Naive B cell (primary cell): ENCODE results near the gene HNRNPM. TPM values are rescaled to one million over a fixed set of nuclear protein-coding genes. Genes with fewer than 3 reads are reported as not detected.

Source experiments
- ATAC-seq, 2 donors: fragments of 150-1000 bp; cut with Tn5 transposase; 2 replicates each; pipeline ENCODE4 v1.10.0; 2021; ENCODE audit warnings: low read depth in 2 of 2, mild to moderate bottlenecking in 2 of 2, moderate library complexity in 2 of 2
- DNase-seq: peaks from one replicate; pipeline ENCODE4 v3.0.0; 2022
- H3K27ac Mint-ChIP-seq, 6 donors: one replicate each; pipeline ENCODE4 v1.8.0; 2020 to 2022; ENCODE audit warnings: mild to moderate bottlenecking in 6 of 6, mixed read lengths in 6 of 6, moderate library complexity in 5 of 6, inconsistent platforms in 2 of 6
- H3K27me3 Mint-ChIP-seq, 3 donors: one replicate each; pipeline ENCODE4 v1.8.0; 2021 to 2022; ENCODE audit warnings: mixed read lengths in 3 of 3, mild to moderate bottlenecking in 1 of 3
- H3K36me3 Mint-ChIP-seq, 2 donors: one replicate each; pipeline ENCODE4 v1.8.0; 2020 to 2022; ENCODE audit warnings: mixed read lengths in 2 of 2, inconsistent platforms in 1 of 2, mild to moderate bottlenecking in 1 of 2
- H3K4me1 Mint-ChIP-seq, 3 donors: one replicate each; pipeline ENCODE4 v1.8.0; 2020 to 2022; ENCODE audit warnings: mixed read lengths in 3 of 3, inconsistent platforms in 1 of 3, mild to moderate bottlenecking in 1 of 3, moderate library complexity in 1 of 3
- H3K4me3 Mint-ChIP-seq, 8 donors: one replicate each; pipeline ENCODE4 v1.8.0; 2020 to 2022; ENCODE audit warnings: mild to moderate bottlenecking in 8 of 8, mixed read lengths in 8 of 8, moderate library complexity in 8 of 8, inconsistent platforms in 2 of 8
- H3K9me3 Mint-ChIP-seq, 7 donors: one replicate each; pipeline ENCODE4 v1.8.0; 2020 to 2022; ENCODE audit warnings: mixed read lengths in 7 of 7, mild to moderate bottlenecking in 5 of 7, inconsistent platforms in 2 of 7, moderate library complexity in 1 of 7
- polyA plus RNA-seq, 6 donors: library from polyadenylated mRNA; unstranded; fragments of 300-500 nt; fragmentation: Illumina TruSeq; gene quantifications; one replicate each; pipeline ENCODE4 v1.2.3, GENCODE V29; 2021; ENCODE audit warnings: low read depth in 6 of 6

HNRNPM gene
- polyA plus RNA-seq, 6 donors from 2014 or later: 185 to 283 (median 210) TPM

GRCh38 chr19:8457209-8457608 is 12.4 kb downstream of the HNRNPM start:
- DNase-seq (no peak), ATAC-seq (no peak)
- peaks cover 37 to 82% (median 50%) of the 10 kb centered on the region in 3 donors for H3K4me1 Mint-ChIP-seq
- no peak overlapping the region for H3K4me3 Mint-ChIP-seq
- H3K27me3 Mint-ChIP-seq: no peaks in the 10 kb centered on the region
- peaks cover 6 to 11% of the 10 kb centered on the region in 2 donors for H3K36me3 Mint-ChIP-seq
- no peaks in the 10 kb centered on the region for H3K9me3 Mint-ChIP-seq
- no peak overlapping the region for H3K27ac Mint-ChIP-seq

DNA sequence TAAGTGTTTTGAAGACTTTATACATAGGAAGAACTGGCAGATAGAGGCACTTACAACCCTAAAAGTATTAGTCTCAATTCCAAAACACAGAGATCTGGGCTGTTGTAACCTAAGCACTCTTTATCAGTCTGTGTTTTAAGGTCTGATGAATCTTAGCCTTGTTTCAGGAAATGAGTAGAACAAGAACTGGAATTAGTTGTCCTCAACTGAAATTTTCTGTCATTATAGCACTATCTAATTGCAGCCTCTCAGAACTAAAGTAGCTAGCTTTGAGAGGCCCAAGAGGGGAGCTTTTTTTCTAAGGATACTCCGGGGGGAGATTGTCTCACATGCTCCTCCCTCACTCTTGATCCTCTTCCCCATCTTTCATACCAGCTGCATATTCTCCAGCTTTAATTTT is 13.1 kb downstream of the HNRNPM start:
- no peak for DNase-seq
- no peaks in the 10 kb centered on the region for H3K27me3 Mint-ChIP-seq
- H3K4me3 Mint-ChIP-seq: no peak overlapping the region
- no peak for ATAC-seq
- H3K4me1 Mint-ChIP-seq: peaks cover 40 to 78% (median 51%) of the 10 kb centered on the region in 3 donors
- no peaks in the 10 kb centered on the region for H3K9me3 Mint-ChIP-seq
- peaks cover 6 to 17% of the 10 kb centered on the region in 2 donors for H3K36me3 Mint-ChIP-seq
- peak overlapping the region in 3 of 6 donors; percentile 22 to 48 (median 42) for H3K27ac Mint-ChIP-seq

- Mint-ChIP-seq H3K9me3 (no peaks in the 10 kb centered on the region), H3K4me1 (peaks cover 45 to 73% (median 46%) of the 10 kb centered on the region in 3 donors), H3K27ac (peak overlapping the region in 1 of 6 donors; percentile 48), H3K36me3 (peaks cover 7 to 22% of the 10 kb centered on the region in 2 donors), H3K27me3 (no peaks in the 10 kb centered on the region), H3K4me3 (peak overlapping the region in 1 of 8 donors; percentile 64)
- ATAC-seq (no peak), DNase-seq (no peak)
These were observed 13.6 kb downstream of the HNRNPM start for GRCh38 chr19:8458380-8458779.

DNA sequence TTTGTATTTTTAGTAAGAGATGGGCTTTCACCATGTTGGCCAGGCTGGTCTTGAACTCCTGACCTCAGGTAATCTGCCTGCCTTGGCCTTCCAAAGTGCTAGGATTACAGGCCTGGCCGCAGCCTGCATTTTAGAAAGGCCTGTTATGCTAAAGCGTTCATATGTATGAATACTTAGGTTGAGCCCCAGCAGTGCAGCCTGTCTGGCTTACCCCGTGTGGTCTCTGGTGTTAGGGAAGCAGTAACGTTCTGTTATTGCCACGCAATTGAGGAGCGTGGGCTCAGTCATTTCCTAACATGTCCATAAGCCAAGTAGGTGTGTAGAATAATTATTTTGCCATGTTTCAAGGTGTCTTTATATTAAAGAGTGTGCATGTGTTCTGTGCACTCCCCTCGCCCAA is 14.3 kb downstream of the HNRNPM start:
- no peak overlapping the region for H3K4me3 Mint-ChIP-seq
- peaks cover 39 to 66% (median 40%) of the 10 kb centered on the region in 3 donors for H3K4me1 Mint-ChIP-seq
- peaks cover 10 to 22% of the 10 kb centered on the region in 2 donors for H3K36me3 Mint-ChIP-seq
- DNase-seq (no peak), ATAC-seq (no peak)
- no peaks in the 10 kb centered on the region for H3K27me3 Mint-ChIP-seq
- H3K27ac Mint-ChIP-seq: peak overlapping the region in 3 of 6 donors; percentile 7 to 48 (median 33)
- no peaks in the 10 kb centered on the region for H3K9me3 Mint-ChIP-seq

- H3K4me1 Mint-ChIP-seq: peaks cover 33 to 61% (median 36%) of the 10 kb centered on the region in 3 donors
- no peak overlapping the region for H3K4me3 Mint-ChIP-seq
- H3K36me3 Mint-ChIP-seq: peaks cover 10 to 22% of the 10 kb centered on the region in 2 donors
- no peak for ATAC-seq
- H3K9me3 Mint-ChIP-seq: no peaks in the 10 kb centered on the region
- no peaks in the 10 kb centered on the region for H3K27me3 Mint-ChIP-seq
- H3K27ac Mint-ChIP-seq: peak overlapping the region in 3 of 6 donors; percentile 33 to 39 (median 34)
- DNase-seq: no peak
These were observed 14.9 kb downstream of the HNRNPM start for GRCh38 chr19:8459520-8460270.

GRCh38 chr19:8460516-8461298 is 15.9 kb downstream of the HNRNPM start:
- Mint-ChIP-seq H3K36me3 (peaks cover 17 to 22% of the 10 kb centered on the region in 2 donors), H3K27me3 (no peaks in the 10 kb centered on the region), H3K4me3 (no peak overlapping the region), H3K9me3 (no peaks in the 10 kb centered on the region), H3K4me1 (peaks cover 25 to 56% (median 30%) of the 10 kb centered on the region in 3 donors), H3K27ac (peak overlapping the region in 1 of 6 donors; percentile 11)
- ATAC-seq: no peak
- DNase-seq: no peak

- Mint-ChIP-seq H3K27ac (peak overlapping the region in 1 of 6 donors; percentile 52), H3K4me3 (no peak overlapping the region), H3K4me1 (peaks cover 25 to 49% (median 27%) of the 10 kb centered on the region in 3 donors), H3K27me3 (no peaks in the 10 kb centered on the region), H3K36me3 (peaks cover 21 to 24% of the 10 kb centered on the region in 2 donors), H3K9me3 (no peaks in the 10 kb centered on the region)
- ATAC-seq (no peak), DNase-seq (no peak)
These were observed 16.6 kb downstream of the HNRNPM start for GRCh38 chr19:8461376-8461775.

GRCh38 chr19:8461891-8462290 is 17.1 kb downstream of the HNRNPM start:
- peak overlapping the region in 1 of 6 donors; percentile 34 for H3K27ac Mint-ChIP-seq
- no peak for DNase-seq
- H3K4me1 Mint-ChIP-seq: peaks cover 25 to 44% (median 27%) of the 10 kb centered on the region in 3 donors
- no peak overlapping the region for H3K4me3 Mint-ChIP-seq
- H3K9me3 Mint-ChIP-seq: no peaks in the 10 kb centered on the region
- peaks cover 19 to 26% of the 10 kb centered on the region in 2 donors for H3K36me3 Mint-ChIP-seq
- no peak for ATAC-seq
- no peaks in the 10 kb centered on the region for H3K27me3 Mint-ChIP-seq

- H3K4me1 Mint-ChIP-seq: peaks cover 25 to 44% (median 30%) of the 10 kb centered on the region in 3 donors
- no peak for ATAC-seq
- H3K27me3 Mint-ChIP-seq: no peaks in the 10 kb centered on the region
- peak overlapping the region in 1 of 8 donors; percentile 22 for H3K4me3 Mint-ChIP-seq
- no peaks in the 10 kb centered on the region for H3K9me3 Mint-ChIP-seq
- no peak for DNase-seq
- peak overlapping the region in 2 of 6 donors; percentile 9 to 88 for H3K27ac Mint-ChIP-seq
- H3K36me3 Mint-ChIP-seq: peaks cover 26 to 33% of the 10 kb centered on the region in 2 donors
These were observed 17.8 kb downstream of the HNRNPM start for GRCh38 chr19:8462571-8462970.

- Mint-ChIP-seq H3K4me1 (peaks cover 21 to 38% (median 29%) of the 10 kb centered on the region in 3 donors), H3K27ac (peak overlapping the region in 1 of 6 donors; percentile 9), H3K9me3 (no peaks in the 10 kb centered on the region), H3K36me3 (peaks cover 31 to 40% of the 10 kb centered on the region in 2 donors), H3K27me3 (no peaks in the 10 kb centered on the region), H3K4me3 (no peak overlapping the region)
- ATAC-seq (no peak), DNase-seq (no peak)
These were observed 18.6 kb downstream of the HNRNPM start for GRCh38 chr19:8463365-8463764.

DNA sequence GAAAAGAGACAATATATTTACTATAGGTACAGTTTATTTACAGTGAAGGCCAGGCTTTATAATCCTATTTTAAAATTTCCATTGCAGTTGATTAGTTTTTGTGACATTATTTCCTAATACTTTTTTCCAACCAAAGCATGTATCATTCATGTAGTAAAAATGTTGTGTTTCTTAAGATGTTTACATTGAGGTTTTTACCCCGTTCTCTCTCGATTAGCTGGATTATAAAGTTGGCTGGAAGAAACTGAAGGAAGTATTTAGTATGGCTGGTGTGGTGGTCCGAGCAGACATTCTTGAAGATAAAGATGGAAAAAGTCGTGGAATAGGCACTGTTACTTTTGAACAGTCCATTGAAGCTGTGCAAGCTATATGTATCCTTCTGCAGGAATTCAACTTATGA is 21.2 kb downstream of the HNRNPM start:
- H3K27me3 Mint-ChIP-seq: no peaks in the 10 kb centered on the region
- H3K27ac Mint-ChIP-seq: peak overlapping the region in 1 of 6 donors; percentile 58
- H3K4me1 Mint-ChIP-seq: peaks cover 8 to 34% (median 14%) of the 10 kb centered on the region in 3 donors
- H3K36me3 Mint-ChIP-seq: peaks cover 44 to 55% of the 10 kb centered on the region in 2 donors
- ATAC-seq: no peak
- DNase-seq: no peak
- no peak overlapping the region for H3K4me3 Mint-ChIP-seq
- H3K9me3 Mint-ChIP-seq: no peaks in the 10 kb centered on the region

DNA sequence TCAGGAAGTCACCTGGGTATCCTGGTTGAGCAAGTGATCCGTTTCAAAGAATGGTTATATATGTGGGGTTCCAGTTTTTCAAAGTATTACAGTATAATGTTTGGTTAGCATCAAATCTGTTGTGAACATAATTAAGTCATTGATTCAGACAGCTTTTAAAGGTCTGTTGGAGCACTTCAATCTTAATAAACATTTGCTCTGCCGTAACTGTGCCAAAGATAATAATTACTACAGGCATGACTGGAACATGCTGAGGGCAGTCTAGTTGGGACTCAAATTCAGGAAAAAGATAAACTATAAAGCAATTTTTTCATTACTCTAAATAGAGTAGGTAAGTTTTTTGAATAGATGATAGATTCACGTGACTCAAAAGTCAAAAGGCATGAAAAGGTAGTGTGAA is 23.3 kb downstream of the HNRNPM start:
- H3K27me3 Mint-ChIP-seq: no peaks in the 10 kb centered on the region
- H3K9me3 Mint-ChIP-seq: no peaks in the 10 kb centered on the region
- ATAC-seq (no peak), DNase-seq (no peak)
- peaks cover 9 to 24% (median 17%) of the 10 kb centered on the region in 3 donors for H3K4me1 Mint-ChIP-seq
- H3K36me3 Mint-ChIP-seq: peaks cover 43 to 44% of the 10 kb centered on the region in 2 donors
- H3K4me3 Mint-ChIP-seq: no peak overlapping the region
- H3K27ac Mint-ChIP-seq: peak overlapping the region in 1 of 6 donors; percentile 64

DNA sequence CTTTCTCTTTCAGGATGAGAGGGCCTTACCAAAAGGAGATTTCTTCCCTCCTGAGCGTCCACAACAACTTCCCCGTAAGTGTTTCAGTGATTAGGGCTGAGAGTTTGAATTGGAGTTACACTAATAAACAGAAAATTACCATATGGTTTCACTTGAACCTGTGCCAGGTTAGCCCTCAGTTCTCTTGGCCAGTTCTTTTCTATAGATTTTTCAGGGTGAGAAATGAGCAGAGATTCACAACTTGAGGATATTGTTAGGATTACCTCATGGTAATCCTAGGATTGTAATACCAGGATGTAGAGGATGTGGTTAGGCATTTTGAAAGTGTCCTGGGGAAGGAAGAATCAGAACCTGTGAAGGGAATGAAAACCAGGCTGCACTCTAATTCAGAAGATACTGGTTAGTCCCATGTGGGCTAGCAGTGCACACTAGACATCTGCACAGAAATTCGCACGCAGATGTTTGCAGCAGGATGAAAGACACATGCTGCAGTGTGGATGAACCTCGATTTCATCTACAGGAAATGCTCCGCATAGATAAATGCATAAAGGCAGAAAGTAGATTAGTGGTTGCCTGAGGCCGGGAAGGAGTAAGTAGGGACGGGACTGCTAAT is 24.1 kb downstream of the HNRNPM start:
- H3K9me3 Mint-ChIP-seq: no peaks in the 10 kb centered on the region
- ATAC-seq: no peak
- peaks cover 40% of the 10 kb centered on the region in 2 donors for H3K36me3 Mint-ChIP-seq
- peaks cover 16 to 26% (median 24%) of the 10 kb centered on the region in 3 donors for H3K4me1 Mint-ChIP-seq
- peak overlapping the region in 2 of 6 donors; percentile 15 to 85 for H3K27ac Mint-ChIP-seq
- DNase-seq: no peak
- H3K27me3 Mint-ChIP-seq: no peaks in the 10 kb centered on the region
- H3K4me3 Mint-ChIP-seq: no peak overlapping the region
